Fibroblast of mammary gland (primary cell): ENCODE data around the gene ADTRP.
A peak's percentile ranks its signal among the peaks of the same experiment; 100 is the strongest.

ENCODE experiments used
- DNase-seq: peaks from one replicate; pipeline ENCODE4 v3.0.0-alpha.2; 2010; ENCODE audit warnings: low read depth
- H3K4me3 ChIP-seq: 2 replicates; pipeline ENCODE4 v1.5.1; 2011; ENCODE audit warnings: low read depth, mild to moderate bottlenecking, low read length, moderate library complexity; ENCODE audit not compliant: control insufficient read depth
- CTCF ChIP-seq: conservative IDR thresholded peaks from 2 replicates; pipeline ENCODE4 v1.5.1; 2011; ENCODE audit warnings: low read depth, low read length, inconsistent platforms; ENCODE audit not compliant: control insufficient read depth, insufficient read depth

ADTRP gene

GRCh38 chr6:11810854-11811643, 32.4 kb upstream of the ADTRP start:
- H3K4me3 ChIP-seq: no peak overlapping the region
- TF ChIP-seq CTCF: no peak
- DNase-seq: peak; percentile 8

GRCh38 chr6:11810039-11810541, 31.5 kb upstream of the ADTRP start:
- TF ChIP-seq CTCF: no peak
- H3K4me3 ChIP-seq: no peak overlapping the region
- peak; percentile 78 for DNase-seq

GRCh38 chr6:11808054-11808453, 29.5 kb upstream of the ADTRP start:
- no peak for DNase-seq
- TF ChIP-seq CTCF: no peak
- no peak overlapping the region for H3K4me3 ChIP-seq

GRCh38 chr6:11806561-11807317, 28.1 kb upstream of the ADTRP start:
- DNase-seq: no peak
- no peak for TF ChIP-seq CTCF
- H3K4me3 ChIP-seq: no peak overlapping the region

- TF ChIP-seq CTCF: no peak
- no peak for DNase-seq
- H3K4me3 ChIP-seq: no peak overlapping the region
These were observed 26.9 kb upstream of the ADTRP start for GRCh38 chr6:11805259-11806053.

- no peak for TF ChIP-seq CTCF
- no peak for DNase-seq
- no peak overlapping the region for H3K4me3 ChIP-seq
These were observed 26.1 kb upstream of the ADTRP start for GRCh38 chr6:11804701-11805100.
